Heart right ventricle (tissue), 16 donors: Measurements from ENCODE around the gene VAC14. TPM values are rescaled to one million over a fixed set of nuclear protein-coding genes. Genes with fewer than 3 reads are reported as not detected.

Experiments
- ATAC-seq, 8 donors: fragments of 200-7000 bp; cut with Tn5 transposase; one replicate each; pipeline ENCODE4 v1.9.1; 2020; ENCODE audit warnings: mild to moderate bottlenecking in 8 of 8, moderate library complexity in 8 of 8, moderate number of reproducible peaks in 1 of 8
- DNase-seq, 2 donors: peaks; one replicate each; pipeline ENCODE4 v3.0.0-alpha.2; 2020
- H3K27ac ChIP-seq, 10 donors: fragments of 200-600 bp; sonication (generic) in 2 of 10; one replicate each; pipeline versions ENCODE4 v1.5.0 to v1.8.0; 2020 to 2022; ENCODE audit warnings: mild to moderate bottlenecking in 3 of 10
- H3K27me3 ChIP-seq, 7 donors: fragments of 200-600 bp; one replicate each; pipeline ENCODE4 v1.8.0; 2021 to 2022; ENCODE audit warnings: mild to moderate bottlenecking in 2 of 7
- H3K36me3 ChIP-seq, 9 donors: fragments of 200-600 bp; sonication (generic) in 1 of 9; one replicate each; pipeline versions ENCODE4 v1.5.0 to v1.8.0; 2020 to 2022; ENCODE audit warnings: mild to moderate bottlenecking in 2 of 9
- H3K4me1 ChIP-seq, 9 donors: fragments of 200-600 bp; sonication (generic) in 1 of 9; one replicate each; pipeline versions ENCODE4 v1.5.0 to v1.8.0; 2020 to 2022; ENCODE audit warnings: mild to moderate bottlenecking in 4 of 9
- H3K4me3 ChIP-seq, 10 donors: fragments of 200-600 bp; sonication (generic) in 2 of 10; one replicate each; pipeline versions ENCODE4 v1.5.0 to v1.8.0; 2020 to 2022; ENCODE audit warnings: mild to moderate bottlenecking in 7 of 10, moderate library complexity in 2 of 10
- H3K9me3 ChIP-seq, 11 donors: fragments of 200-600 bp in 10 of 11; sonication (generic) in 2 of 11; one replicate each; pipeline versions ENCODE4 v1.5.0 to v1.8.0; 2013 to 2022; ENCODE audit warnings: mild to moderate bottlenecking in 2 of 11, control low read depth in 1 of 11, moderate library complexity in 1 of 11
- CTCF ChIP-seq, 9 donors: fragments of 200-600 bp; sonication (generic) in 2 of 9; IDR thresholded peaks; one replicate each; pipeline versions ENCODE4 v1.5.0 to v1.8.0; 2021 to 2022; ENCODE audit warnings: antibody characterized with exemption in 9 of 9, mild to moderate bottlenecking in 5 of 9, moderate library complexity in 1 of 9
- WGBS, 2 donors: extraction: QIAGEN DNeasy Blood & Tissue Kit; methylation state at CpG; one replicate each; pipeline ENCODE4 v1.1.7; 2013; ENCODE audit warnings: inconsistent platforms in 1 of 2; 5-methylcytosine and 5-hydroxymethylcytosine counted together
- intact Hi-C, 10 donors: fragments of 100-400 bp; cut with DNase I; formaldehyde crosslinking; loops; one replicate each; pipeline versions ENCODE4 v1.11.1 to v1.14.2; 2022
- polyA plus RNA-seq, 2 donors: library from polyadenylated mRNA; stranded (reverse); fragments of 200-250 nt; gene quantifications; one replicate each; pipeline ENCODE4 v1.2.3, GENCODE V29; 2013
- total RNA-seq, 10 donors: library from RNA; stranded (reverse); fragmentation: NEBNext Ultra II Directional in 3 of 10; extraction: Animal tissue kit (Norgen Biotek cat#: 25700) in 3 of 10; gene quantifications; one replicate each; pipeline versions ENCODE4 v1.2.1 to v1.2.4, GENCODE V29; 2021 to 2023
- donor health status: Arrhythmogenic right ventricular cardiomyopathy.
- donor health status: ischemic (EF 13 %, LVEDD 7.1; RV severe dilation, severe dysfunction).
- donor health status: healthy with polysubstance abuse.
- donor health status: DM: no; HTN: yes; CAD: no.
- donor health status: DM: no; HTN: no; CAD: no.
- donor health status: ischemic (EF 25% LVEDD 6.9; RV normal size, moderate dysfunction).
- donor health status: ischemic (EF 25% LVEDD 5.7; RV mildly dilated, moderate dysfunction).
- donor health status: healthy.
- donor health status: DM: yes; HTN: yes; CAD: no.
- donor health status: Ischemic cardiomyopathy.
- donor health status: ischemic (EF 35%, LVEDD 5.7; RV mildly dilated, moderate dysfunction).
- donor health status: nonischemic (EF 11% LVEDD 7.7; RV severe dilation, severe dysfunction).
- donor health status: DM: yes; HTN: yes; CAD: no.
- donor health status: PGD.
- donor health status: ischemic (EF 29% LVEDD 5.4; RV normal size, mild dysfunction).
- donor health status: nonischemic (EF 23%, LVEDD 6.1; RV moderate dilation, normal function).

Gene VAC14
- total and polyA plus RNA-seq, 12 donors, result 19.2 to 43.7 (median 23.2) TPM

DNA sequence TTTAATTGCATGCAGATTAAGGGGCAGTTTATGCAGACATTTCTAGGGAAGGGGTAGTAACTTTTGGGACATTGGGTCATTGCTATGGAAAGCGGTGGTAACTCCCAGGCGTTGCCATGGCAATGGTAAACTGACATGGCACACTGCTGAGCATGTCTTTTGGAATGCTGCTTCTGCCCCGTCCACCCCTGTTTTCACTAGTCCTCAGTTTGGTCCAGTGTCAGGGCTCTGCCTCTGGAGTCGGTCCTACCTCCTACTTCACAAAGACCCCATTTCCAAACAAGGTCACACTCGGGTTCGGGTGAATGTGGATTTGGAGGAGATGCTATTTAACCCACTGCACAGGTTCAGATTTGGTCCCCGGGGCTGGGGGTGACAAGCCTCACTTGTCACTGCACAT lies 151.7 kb downstream of the VAC14 start:
- Histone ChIP-seq H3K27me3 (no peaks in the 10 kb centered on the region), H3K27ac (no peak overlapping the region), H3K4me1 (peaks cover 3 to 26% (median 8%) of the 10 kb centered on the region in 9 donors), H3K36me3 (no peaks in the 10 kb centered on the region), H3K4me3 (no peak overlapping the region), H3K9me3 (no peaks in the 10 kb centered on the region)
- ATAC-seq, result no peak
- intact Hi-C loops, result loop anchor here in 1 of 10 donors (10.0 kb wide), 1 partner anchor 114 kb away; no protein-coding TSS in a partner anchor
- no peak for DNase-seq
- no peak for TF ChIP-seq CTCF (IDR thresholded peaks at IDR 0.05)
- 92 to 96% methylated on average over 7 of the region's 7 CpGs for WGBS, 2 donors

DNA sequence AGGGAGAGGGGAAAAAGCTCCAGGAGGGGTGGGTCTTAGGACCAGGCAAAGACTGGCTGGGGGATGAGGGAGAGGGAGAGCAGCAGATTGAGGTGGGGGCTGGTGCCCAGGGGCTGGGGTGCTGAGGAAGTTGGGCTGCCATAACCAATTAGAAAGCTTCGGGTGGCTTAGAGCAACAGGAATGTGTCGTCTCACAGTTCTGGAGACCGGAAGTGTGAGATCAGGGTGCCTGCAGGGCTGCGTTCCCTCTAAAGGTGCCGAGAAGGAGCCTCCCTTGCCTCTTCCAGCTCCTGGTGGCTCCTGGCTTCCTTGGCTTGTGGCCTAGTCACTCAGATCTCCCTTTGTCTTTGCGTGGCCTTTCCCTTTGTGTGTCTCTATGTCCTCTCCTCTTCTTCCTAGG lies 152.4 kb downstream of the VAC14 start:
- intact Hi-C loops, result loop anchor here in 1 of 10 donors (10.0 kb wide), 1 partner anchor 114 kb away; no protein-coding TSS in a partner anchor
- Histone ChIP-seq H3K27me3 (no peaks in the 10 kb centered on the region), H3K36me3 (no peaks in the 10 kb centered on the region), H3K4me1 (peaks cover 0 to 21% (median 4%) of the 10 kb centered on the region in 9 donors), H3K9me3 (no peaks in the 10 kb centered on the region), H3K4me3 (no peak overlapping the region), H3K27ac (no peak overlapping the region)
- ATAC-seq (no peak), DNase-seq (no peak)
- 91 to 94% methylated on average over 6 of the region's 6 CpGs for WGBS, 2 donors
- TF ChIP-seq CTCF (IDR thresholded peaks at IDR 0.05), result no peak

DNA sequence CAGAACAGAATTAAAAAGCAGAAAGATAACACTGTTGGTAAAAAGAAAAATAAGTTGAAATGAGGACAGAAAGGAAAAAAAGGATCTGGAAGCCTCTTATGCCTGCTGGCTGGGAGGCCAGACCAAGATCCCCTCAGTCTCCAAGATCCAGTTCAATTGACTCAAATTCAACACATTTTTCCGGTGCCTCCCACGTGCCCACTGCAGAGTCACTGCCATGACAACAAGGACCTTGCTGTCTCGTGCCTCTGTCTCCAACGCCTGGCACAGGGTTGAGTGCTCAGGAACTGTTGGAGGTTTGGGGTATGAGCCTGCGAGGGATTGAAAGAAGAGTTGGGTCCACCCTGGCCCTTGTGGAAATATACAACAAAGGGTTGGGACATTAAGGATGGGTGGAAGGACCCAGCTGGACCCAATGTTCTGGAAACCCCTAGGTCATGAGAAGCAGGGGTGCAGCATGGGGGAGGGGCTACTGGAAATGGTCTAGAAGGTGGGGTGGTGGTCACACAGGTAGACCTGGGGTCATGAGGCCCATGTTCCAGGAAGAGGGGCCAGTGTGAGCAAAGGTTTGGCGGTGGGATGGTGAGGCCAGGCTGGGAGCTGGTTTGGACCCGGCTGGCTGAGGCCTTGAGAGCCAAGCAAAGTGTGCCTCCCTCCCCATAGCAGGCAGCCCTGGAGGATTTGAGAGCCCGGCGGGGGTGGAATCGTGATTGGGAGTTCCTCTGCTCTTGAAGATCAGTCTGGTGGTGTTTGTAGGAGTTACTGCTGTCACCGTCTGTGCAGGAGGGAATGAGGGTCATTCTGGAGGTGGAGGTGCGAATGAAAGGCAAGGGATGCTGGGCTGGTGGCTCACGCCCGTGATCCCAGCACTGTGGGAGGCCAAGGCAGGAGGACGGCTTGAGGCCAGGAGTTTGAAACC lies 153.3 kb downstream of the VAC14 start:
- Histone ChIP-seq H3K4me1 (peaks cover 0 to 18% (median 4%) of the 10 kb centered on the region in 9 donors), H3K4me3 (peak overlapping the region in 2 of 10 donors; percentile 33), H3K27me3 (no peaks in the 10 kb centered on the region), H3K9me3 (no peaks in the 10 kb centered on the region), H3K27ac (peak overlapping the region in 4 of 10 donors; percentile 9 to 63 (median 55)), H3K36me3 (no peaks in the 10 kb centered on the region)
- WGBS, 2 donors, result 86 to 87% methylated on average over 15 of the region's 15 CpGs
- DNase-seq, result no peak
- intact Hi-C loops, result loop anchor here in 1 of 10 donors (10.0 kb wide), 1 partner anchor 113 kb away; no protein-coding TSS in a partner anchor
- no peak for TF ChIP-seq CTCF (IDR thresholded peaks at IDR 0.05)
- peak in 2 of 8 donors; percentile 6 to 8 for ATAC-seq
